ENCODE measurements around the gene PLGRKT.

GRCh38 chr9:5419987-5420386 lies 17.7 kb downstream of the PLGRKT start:
- TF ChIP-seq SUZ12 (IDR thresholded peaks at IDR 0.05; ENCODE audit: extremely low read depth, insufficient read depth, insufficient read length) (no peak), ZNF274 (IDR thresholded peaks at IDR 0.05; ENCODE audit: low read depth, low read length) (no peak), YY1 (IDR thresholded peaks at IDR 0.05; ENCODE audit: insufficient read depth, insufficient read length) (no peak)

Data from NT2/D1 (cell line).